Muscle layer of duodenum (tissue), 2 donors: Measurements from ENCODE around the gene PIEZO1.
"Not testable (repeated sequence)": the region's sequence is repeated elsewhere in the genome, so short reads cannot be mapped to it uniquely, and the experiment has no call there.

Experiments used
- H3K27ac ChIP-seq: one replicate; pipeline ENCODE4 v1.7.0; 2013; ENCODE audit warnings: mild to moderate bottlenecking, low read length
- H3K27me3 ChIP-seq: one replicate; pipeline ENCODE4 v1.7.0; 2013; ENCODE audit warnings: low read depth, mild to moderate bottlenecking, control low read depth, low read length
- H3K36me3 ChIP-seq, 2 donors: one replicate each; pipeline ENCODE4 v1.7.0; 2013; ENCODE audit warnings: low read length in 2 of 2, control low read depth in 1 of 2, mild to moderate bottlenecking in 1 of 2; ENCODE audit not compliant: insufficient read depth in 2 of 2, control insufficient read depth in 1 of 2
- H3K4me1 ChIP-seq, 2 donors: one replicate each; pipeline ENCODE4 v1.7.0; 2013; ENCODE audit warnings: low read length in 2 of 2, mild to moderate bottlenecking in 2 of 2, control low read depth in 1 of 2, moderate library complexity in 1 of 2; ENCODE audit not compliant: insufficient read depth in 2 of 2, control insufficient read depth in 1 of 2
- H3K4me3 ChIP-seq, 2 donors: one replicate each; pipeline ENCODE4 v1.7.0; 2013; ENCODE audit warnings: low read length in 2 of 2, low read depth in 1 of 2, mild to moderate bottlenecking in 1 of 2
- H3K9me3 ChIP-seq, 2 donors: one replicate each; pipeline ENCODE4 v1.7.0; 2013; ENCODE audit warnings: low read length in 2 of 2, control low read depth in 1 of 2, mild to moderate bottlenecking in 1 of 2; ENCODE audit not compliant: control insufficient read depth in 1 of 2
- donor health status: healthy.

PIEZO1 gene

GRCh38 chr16:88824256-88825077 is 39.4 kb upstream of the PIEZO1 start:
- H3K27ac ChIP-seq: no peak overlapping the region
- H3K36me3 ChIP-seq: peaks cover 0 to 62% of the 10 kb centered on the region in 2 donors
- no peak overlapping the region for H3K4me3 ChIP-seq
- H3K27me3 ChIP-seq: no peaks in the 10 kb centered on the region
- H3K9me3 ChIP-seq: no peaks in the 10 kb centered on the region
- H3K4me1 ChIP-seq: no peaks in the 10 kb centered on the region

- not testable (repeated sequence) for H3K9me3 ChIP-seq, H3K4me3 ChIP-seq, H3K27ac ChIP-seq, H3K4me1 ChIP-seq, H3K27me3 ChIP-seq
- H3K36me3 ChIP-seq: peaks cover 0 to 57% of the 10 kb centered on the region in 2 donors
These were observed 38.6 kb upstream of the PIEZO1 start for GRCh38 chr16:88823646-88824045.

- Histone ChIP-seq H3K9me3 (no peaks in the 10 kb centered on the region), H3K4me1 (no peaks in the 10 kb centered on the region), H3K4me3 (no peak overlapping the region), H3K27ac (no peak overlapping the region), H3K27me3 (no peaks in the 10 kb centered on the region), H3K36me3 (peaks cover 0 to 48% of the 10 kb centered on the region in 2 donors)
These were observed 37.4 kb upstream of the PIEZO1 start for GRCh38 chr16:88822281-88823040.

DNA sequence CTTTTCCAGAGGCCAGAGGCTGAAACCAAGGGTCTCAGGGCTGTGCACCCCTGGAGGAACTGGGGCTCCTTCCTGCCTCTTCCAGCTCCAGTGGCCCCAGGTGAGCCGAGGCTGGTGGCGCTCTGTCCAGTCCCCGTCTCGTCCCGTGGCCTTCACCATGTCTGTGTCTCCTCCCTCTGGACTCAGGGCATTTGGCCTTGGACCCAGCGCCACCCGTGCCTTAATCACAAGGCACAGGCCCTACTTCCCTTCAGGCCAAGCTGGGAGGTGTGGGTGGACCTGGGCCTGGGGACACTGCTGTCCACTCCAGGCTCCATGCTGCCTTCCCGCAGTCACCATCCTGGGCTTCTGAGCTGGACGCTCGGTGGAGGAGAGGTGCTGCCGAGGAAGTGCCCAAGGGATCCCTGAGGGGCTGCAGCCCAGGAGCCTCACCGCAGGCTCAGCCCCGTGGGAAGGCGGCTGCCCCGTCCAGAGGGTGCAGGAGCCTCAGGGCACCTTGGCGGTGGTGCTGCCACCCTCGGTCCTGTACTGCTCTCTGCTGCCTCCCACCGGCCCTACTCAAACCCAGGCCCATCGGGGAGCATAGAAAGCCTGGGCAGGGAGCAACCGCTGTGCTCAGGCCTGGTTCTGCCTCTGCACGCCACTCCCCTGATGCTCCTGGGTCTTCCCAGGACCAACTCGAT is 36.3 kb upstream of the PIEZO1 start:
- no peak overlapping the region for H3K27ac ChIP-seq
- peaks cover 0 to 37% of the 10 kb centered on the region in 2 donors for H3K36me3 ChIP-seq
- H3K9me3 ChIP-seq: no peaks in the 10 kb centered on the region
- H3K4me1 ChIP-seq: no peaks in the 10 kb centered on the region
- H3K27me3 ChIP-seq: no peaks in the 10 kb centered on the region
- H3K4me3 ChIP-seq: no peak overlapping the region

GRCh38 chr16:88820385-88821025 is 35.5 kb upstream of the PIEZO1 start:
- H3K36me3 ChIP-seq: peaks cover 0 to 36% of the 10 kb centered on the region in 2 donors
- H3K4me3 ChIP-seq: no peak overlapping the region
- H3K4me1 ChIP-seq: no peaks in the 10 kb centered on the region
- no peaks in the 10 kb centered on the region for H3K27me3 ChIP-seq
- H3K27ac ChIP-seq: no peak overlapping the region
- no peaks in the 10 kb centered on the region for H3K9me3 ChIP-seq

DNA sequence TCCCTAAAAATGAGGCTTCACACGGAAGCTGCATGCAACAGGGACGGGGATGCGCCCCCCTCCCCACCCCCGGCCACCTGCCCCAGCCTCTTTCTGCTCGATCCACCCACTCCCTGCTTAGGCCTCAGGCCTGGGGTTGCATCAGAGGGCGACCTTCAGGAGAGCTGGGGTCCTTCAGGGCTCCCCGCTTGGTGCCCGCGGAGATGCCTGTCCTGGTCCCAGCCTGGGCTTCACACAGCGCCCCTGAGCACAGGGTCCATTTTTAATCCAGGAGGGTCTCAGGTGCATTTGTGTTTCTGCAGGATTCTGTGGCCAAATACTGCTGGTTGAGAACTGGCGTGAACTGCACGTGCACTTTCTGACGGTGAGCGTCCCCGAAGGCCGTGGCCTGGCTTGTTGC is 34.1 kb upstream of the PIEZO1 start:
- no peaks in the 10 kb centered on the region for H3K9me3 ChIP-seq
- H3K36me3 ChIP-seq: peaks cover 0 to 28% of the 10 kb centered on the region in 2 donors
- H3K4me1 ChIP-seq: no peaks in the 10 kb centered on the region
- no peaks in the 10 kb centered on the region for H3K27me3 ChIP-seq
- no peak overlapping the region for H3K4me3 ChIP-seq
- H3K27ac ChIP-seq: no peak overlapping the region

GRCh38 chr16:88818575-88818874 is 33.5 kb upstream of the PIEZO1 start:
- Histone ChIP-seq H3K27me3 (no peaks in the 10 kb centered on the region), H3K4me3 (no peak overlapping the region), H3K27ac (no peak overlapping the region), H3K4me1 (no peaks in the 10 kb centered on the region), H3K36me3 (peaks cover 0 to 22% of the 10 kb centered on the region in 2 donors), H3K9me3 (no peaks in the 10 kb centered on the region)

DNA sequence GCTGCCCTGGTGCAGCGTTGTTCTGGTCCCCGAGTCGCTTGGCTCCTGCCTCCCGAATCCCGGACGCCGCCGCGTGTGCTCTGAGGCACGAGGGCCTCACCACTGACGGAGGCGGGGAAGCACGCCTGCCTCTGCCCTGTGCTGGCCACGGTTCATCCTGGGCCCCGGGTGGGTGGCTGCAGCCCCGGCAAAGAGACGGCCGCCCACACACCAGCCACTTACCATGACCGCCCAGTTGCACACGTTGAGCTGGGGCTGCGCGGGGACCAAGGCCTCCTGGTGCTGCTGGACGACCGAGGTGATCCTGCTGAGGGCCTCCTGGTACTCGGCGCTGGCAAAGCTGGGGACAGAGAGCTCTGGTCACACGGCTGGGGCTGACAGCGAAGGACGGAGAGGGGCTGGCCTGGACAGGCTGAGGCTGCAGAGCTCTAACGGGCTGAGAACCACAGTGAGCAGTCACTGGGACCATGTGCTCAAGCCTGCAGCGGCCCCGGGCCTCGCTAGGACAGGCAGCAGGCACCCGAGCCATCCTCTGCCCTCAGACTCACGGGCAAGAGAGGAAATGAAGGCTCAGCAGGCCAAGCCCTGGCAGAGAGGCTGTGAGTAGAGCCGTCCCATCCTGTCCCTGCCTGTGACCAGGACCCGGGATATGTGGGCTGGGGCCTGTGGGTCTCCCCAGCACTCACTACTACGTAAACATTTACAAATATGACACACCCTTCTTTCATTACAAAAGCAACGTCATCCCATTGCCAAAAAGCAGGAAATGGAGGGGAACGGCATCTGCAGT is 33.0 kb upstream of the PIEZO1 start:
- no peaks in the 10 kb centered on the region for H3K27me3 ChIP-seq
- H3K9me3 ChIP-seq: no peaks in the 10 kb centered on the region
- no peak overlapping the region for H3K27ac ChIP-seq
- peaks cover 0 to 2% of the 10 kb centered on the region in 2 donors for H3K4me1 ChIP-seq
- H3K4me3 ChIP-seq: no peak overlapping the region
- H3K36me3 ChIP-seq: peaks cover 0 to 19% of the 10 kb centered on the region in 2 donors

- no peak overlapping the region for H3K4me3 ChIP-seq
- H3K27ac ChIP-seq: no peak overlapping the region
- H3K4me1 ChIP-seq: peaks cover 0 to 12% of the 10 kb centered on the region in 2 donors
- no peaks in the 10 kb centered on the region for H3K27me3 ChIP-seq
- H3K36me3 ChIP-seq: peaks cover 0 to 8% of the 10 kb centered on the region in 2 donors
- H3K9me3 ChIP-seq: no peaks in the 10 kb centered on the region
These were observed 31.9 kb upstream of the PIEZO1 start for GRCh38 chr16:88816736-88817535.

GRCh38 chr16:88815901-88816589 is 31.0 kb upstream of the PIEZO1 start:
- Histone ChIP-seq H3K9me3 (no peaks in the 10 kb centered on the region), H3K4me1 (peaks cover 0 to 14% of the 10 kb centered on the region in 2 donors), H3K27me3 (no peaks in the 10 kb centered on the region), H3K4me3 (no peak overlapping the region), H3K27ac (no peak overlapping the region), H3K36me3 (no peaks in the 10 kb centered on the region)
